Right cardiac atrium (tissue), 5 donors: ENCODE data around the gene SCYL1. TPM values are rescaled to one million over a fixed set of nuclear protein-coding genes. Genes with fewer than 3 reads are reported as not detected.

Experiments used
- ATAC-seq, 2 donors: fragments of 200-7000 bp; cut with Tn5 transposase; one replicate each; pipeline versions ENCODE4 v1.8.0 to v1.9.1; 2020; ENCODE audit warnings: moderate library complexity in 2 of 2, mild to moderate bottlenecking in 1 of 2
- DNase-seq, 3 donors: peaks; one replicate each; pipeline ENCODE4 v3.0.0-alpha.2; 2020
- H3K27ac ChIP-seq: one replicate; pipeline ENCODE4 v1.5.1; 2013; ENCODE audit warnings: mild to moderate bottlenecking, low read length, control low read depth, moderate library complexity
- H3K27me3 ChIP-seq: one replicate; pipeline ENCODE4 v1.6.1; 2013; ENCODE audit not compliant: control insufficient read depth, insufficient read depth
- H3K4me1 ChIP-seq: one replicate; pipeline ENCODE4 v1.6.1; 2013; ENCODE audit warnings: low read length; ENCODE audit not compliant: control insufficient read depth, insufficient read depth
- H3K4me3 ChIP-seq: one replicate; pipeline ENCODE4 v1.5.1; 2013; ENCODE audit warnings: low read length, control low read depth
- H3K9me3 ChIP-seq: one replicate; pipeline ENCODE4 v1.6.1; 2013; ENCODE audit warnings: low read length; ENCODE audit not compliant: control insufficient read depth
- WGBS: extraction: QIAGEN DNeasy Blood & Tissue Kit; methylation state at CpG from one replicate; pipeline ENCODE4 v1.1.7; 2013; 5-methylcytosine and 5-hydroxymethylcytosine counted together
- intact Hi-C, 4 donors: fragments of 100-400 bp; cut with DNase I; formaldehyde crosslinking; loops; one replicate each; pipeline versions ENCODE4 v1.11.0 to v1.14.0; 2022 to 2023
- polyA plus RNA-seq: library from polyadenylated mRNA; stranded (reverse); fragments of 200-250 nt; gene quantifications from one replicate; pipeline ENCODE4 v1.2.3, GENCODE V29; 2013
- total RNA-seq, 4 donors: library from RNA; stranded (reverse); fragmentation: NEBNext Ultra II Directional; extraction: Animal tissue kit (Norgen Biotek cat#: 25700); gene quantifications; one replicate each; pipeline ENCODE4 v1.2.1, GENCODE V29; 2021
- donor health status: healthy with polysubstance abuse.
- donor health status: DM: no; HTN: yes; CAD: no.
- donor health status: DM: no; HTN: no; CAD: no.
- donor health status: DM: no; HTN: yes; CAD: no; lungs with severe emphysema.
- donor health status: DM: yes; HTN: yes; CAD: no.

SCYL1 gene
- total and polyA plus RNA-seq, 5 donors, result 56.6 to 65.2 (median 61.9) TPM

DNA sequence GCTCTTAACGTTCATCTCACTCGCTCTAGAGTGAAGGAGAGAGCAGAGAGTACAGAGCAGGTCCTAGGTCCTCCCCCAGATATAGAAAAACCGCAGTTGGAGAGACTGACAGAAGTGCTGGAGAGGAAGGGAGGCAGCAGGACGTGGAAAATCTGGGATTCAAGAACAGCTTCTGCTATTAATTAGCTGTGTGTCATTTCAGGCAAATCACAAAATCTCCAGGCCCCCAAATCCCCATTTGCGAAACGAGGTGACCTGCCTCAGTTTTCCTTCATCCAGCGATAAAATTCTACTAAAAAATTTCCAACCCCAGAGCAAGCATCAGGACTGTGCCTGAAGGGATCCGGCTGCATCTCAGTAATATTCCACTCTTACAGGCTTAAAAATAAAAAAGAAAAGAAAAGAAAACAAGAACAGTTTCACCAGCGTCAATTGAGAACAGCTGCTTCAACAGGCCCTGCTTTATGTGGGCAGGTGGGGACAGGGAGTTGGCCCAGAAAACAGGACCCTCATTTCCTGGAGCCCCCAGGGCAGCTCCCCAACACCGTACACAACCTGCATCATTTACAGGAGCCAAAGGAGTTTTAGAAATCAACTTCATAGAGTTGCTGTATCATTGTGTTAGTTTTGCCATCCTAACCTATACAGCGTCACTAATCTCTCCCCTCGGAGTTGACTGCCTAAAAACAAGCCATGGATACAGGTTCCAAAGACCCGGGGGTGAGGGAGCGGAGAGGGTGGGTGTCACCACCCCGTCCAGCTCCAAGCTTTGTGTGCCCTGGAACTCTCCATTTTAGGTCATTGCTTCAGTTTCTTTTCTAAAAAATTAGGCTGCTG lies 28.4 kb upstream of the SCYL1 start:
- DNase-seq, result peak in 2 of 3 donors; percentile 17 to 55

DNA sequence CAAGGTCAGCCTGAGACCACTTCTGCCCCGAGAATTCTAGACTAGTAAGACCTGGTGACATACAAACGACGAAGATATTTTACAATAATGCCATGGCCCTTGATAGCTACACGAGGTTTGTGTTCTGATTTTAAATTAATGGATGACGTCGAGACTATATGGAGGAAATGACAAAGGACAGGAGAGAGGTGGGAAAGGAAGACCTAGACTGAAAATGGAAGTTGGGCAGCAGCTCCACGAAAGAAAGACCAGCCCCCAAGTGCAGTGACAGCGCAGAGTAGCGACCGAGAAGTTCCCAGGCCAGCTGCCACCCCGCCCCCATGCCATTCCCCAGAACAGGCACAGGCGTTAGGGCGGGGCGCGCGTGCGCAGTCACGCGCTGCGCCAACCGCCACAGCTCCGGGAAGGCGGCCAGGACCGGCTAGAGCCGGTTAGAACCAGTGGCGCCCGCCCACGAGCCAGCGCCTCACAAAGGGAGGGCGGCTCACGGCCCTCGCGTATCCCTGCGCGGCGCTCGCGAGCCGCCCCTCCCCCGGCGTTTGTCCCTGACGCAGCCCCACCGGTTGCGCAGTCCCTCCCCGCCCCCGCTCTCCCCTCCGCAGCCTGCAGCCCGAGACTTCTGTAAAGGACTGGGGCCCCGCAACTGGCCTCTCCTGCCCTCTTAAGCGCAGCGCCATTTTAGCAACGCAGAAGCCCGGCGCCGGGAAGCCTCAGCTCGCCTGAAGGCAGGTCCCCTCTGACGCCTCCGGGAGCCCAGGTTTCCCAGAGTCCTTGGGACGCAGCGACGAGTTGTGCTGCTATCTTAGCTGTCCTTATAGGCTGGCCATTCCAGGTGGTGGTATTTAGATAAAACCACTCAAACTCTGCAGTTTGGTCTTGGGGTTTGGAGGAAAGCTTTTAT lies 27.5 kb upstream of the SCYL1 start:
- DNase-seq, result peak; percentile 99 to 100 (median 100)
- ATAC-seq, result peak; percentile 91 to 94
- peaks cover 10% of the 10 kb centered on the region for H3K4me1 ChIP-seq
- intact Hi-C loops, result loop anchor here in 3 of 4 donors (2.0 to 5.0 kb wide), 3 partner anchors 75 to 79 kb away; partner anchors contain the start of gene NEAT1 (in 2 of the 3)
- H3K4me3 ChIP-seq, result peak overlapping the region; percentile 95
- H3K9me3 ChIP-seq, result no peaks in the 10 kb centered on the region
- H3K27ac ChIP-seq, result peak overlapping the region; percentile 100
- WGBS, result under 1% methylated on average over 61 of the region's 61 CpGs
- H3K27me3 ChIP-seq, result no peaks in the 10 kb centered on the region

More for the DNA sequence above, 28.4 kb upstream of the SCYL1 start:
- H3K4me3 ChIP-seq, result peak overlapping the region; percentile 50
- H3K27ac ChIP-seq, result peak overlapping the region; percentile 100
- ATAC-seq, result no peak
- WGBS, result 19% methylated on average over 15 of the region's 15 CpGs
- H3K4me1 ChIP-seq, result peaks cover 18% of the 10 kb centered on the region
- H3K27me3 ChIP-seq, result no peaks in the 10 kb centered on the region
- intact Hi-C loops, result loop anchor here in 1 of 4 donors (5.0 kb wide), 1 partner anchor 74 kb away; the partner anchor contains the start of gene NEAT1
- H3K9me3 ChIP-seq, result no peaks in the 10 kb centered on the region

DNA sequence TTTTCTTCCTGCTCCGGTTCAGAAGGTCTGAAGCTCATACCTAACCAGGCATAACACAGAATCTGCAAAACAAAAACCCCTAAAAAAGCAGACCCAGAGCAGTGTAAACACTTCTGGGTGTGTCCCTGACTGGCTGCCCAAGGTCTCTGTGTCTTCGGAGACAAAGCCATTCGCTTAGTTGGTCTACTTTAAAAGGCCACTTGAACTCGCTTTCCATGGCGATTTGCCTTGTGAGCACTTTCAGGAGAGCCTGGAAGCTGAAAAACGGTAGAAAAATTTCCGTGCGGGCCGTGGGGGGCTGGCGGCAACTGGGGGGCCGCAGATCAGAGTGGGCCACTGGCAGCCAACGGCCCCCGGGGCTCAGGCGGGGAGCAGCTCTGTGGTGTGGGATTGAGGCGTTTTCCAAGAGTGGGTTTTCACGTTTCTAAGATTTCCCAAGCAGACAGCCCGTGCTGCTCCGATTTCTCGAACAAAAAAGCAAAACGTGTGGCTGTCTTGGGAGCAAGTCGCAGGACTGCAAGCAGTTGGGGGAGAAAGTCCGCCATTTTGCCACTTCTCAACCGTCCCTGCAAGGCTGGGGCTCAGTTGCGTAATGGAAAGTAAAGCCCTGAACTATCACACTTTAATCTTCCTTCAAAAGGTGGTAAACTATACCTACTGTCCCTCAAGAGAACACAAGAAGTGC lies 26.7 kb upstream of the SCYL1 start:
- peak; percentile 46 to 75 (median 75) for DNase-seq
- WGBS, result 2% methylated on average over 24 of the region's 24 CpGs
- H3K9me3 ChIP-seq, result no peaks in the 10 kb centered on the region
- H3K4me1 ChIP-seq, result peaks cover 8% of the 10 kb centered on the region
- peak in 1 of 2 donors; percentile 21 for ATAC-seq
- peak overlapping the region; percentile 100 for H3K27ac ChIP-seq
- intact Hi-C loops, result loop anchor here in 3 of 4 donors (2.0 to 5.0 kb wide), 3 partner anchors 75 to 79 kb away; partner anchors contain the start of gene NEAT1 (in 2 of the 3)
- no peaks in the 10 kb centered on the region for H3K27me3 ChIP-seq
- H3K4me3 ChIP-seq, result peak overlapping the region; percentile 95

DNA sequence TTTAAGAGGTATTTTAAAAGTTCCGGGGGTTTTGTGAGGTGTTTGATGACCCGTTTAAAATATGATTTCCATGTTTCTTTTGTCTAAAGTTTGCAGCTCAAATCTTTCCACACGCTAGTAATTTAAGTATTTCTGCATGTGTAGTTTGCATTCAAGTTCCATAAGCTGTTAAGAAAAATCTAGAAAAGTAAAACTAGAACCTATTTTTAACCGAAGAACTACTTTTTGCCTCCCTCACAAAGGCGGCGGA lies 26.2 kb upstream of the SCYL1 start:
- H3K27me3 ChIP-seq, result no peaks in the 10 kb centered on the region
- H3K4me1 ChIP-seq, result peaks cover 8% of the 10 kb centered on the region
- ATAC-seq, result no peak
- H3K9me3 ChIP-seq, result no peaks in the 10 kb centered on the region
- H3K27ac ChIP-seq, result peak overlapping the region; percentile 100
- WGBS, result under 1% methylated on average over 6 of the region's 6 CpGs
- intact Hi-C loops, result loop anchor here in 3 of 4 donors (2.0 to 5.0 kb wide), 3 partner anchors 76 to 80 kb away; partner anchors contain the start of gene NEAT1 (in 2 of the 3)
- no peak for DNase-seq
- H3K4me3 ChIP-seq, result peak overlapping the region; percentile 95

DNA sequence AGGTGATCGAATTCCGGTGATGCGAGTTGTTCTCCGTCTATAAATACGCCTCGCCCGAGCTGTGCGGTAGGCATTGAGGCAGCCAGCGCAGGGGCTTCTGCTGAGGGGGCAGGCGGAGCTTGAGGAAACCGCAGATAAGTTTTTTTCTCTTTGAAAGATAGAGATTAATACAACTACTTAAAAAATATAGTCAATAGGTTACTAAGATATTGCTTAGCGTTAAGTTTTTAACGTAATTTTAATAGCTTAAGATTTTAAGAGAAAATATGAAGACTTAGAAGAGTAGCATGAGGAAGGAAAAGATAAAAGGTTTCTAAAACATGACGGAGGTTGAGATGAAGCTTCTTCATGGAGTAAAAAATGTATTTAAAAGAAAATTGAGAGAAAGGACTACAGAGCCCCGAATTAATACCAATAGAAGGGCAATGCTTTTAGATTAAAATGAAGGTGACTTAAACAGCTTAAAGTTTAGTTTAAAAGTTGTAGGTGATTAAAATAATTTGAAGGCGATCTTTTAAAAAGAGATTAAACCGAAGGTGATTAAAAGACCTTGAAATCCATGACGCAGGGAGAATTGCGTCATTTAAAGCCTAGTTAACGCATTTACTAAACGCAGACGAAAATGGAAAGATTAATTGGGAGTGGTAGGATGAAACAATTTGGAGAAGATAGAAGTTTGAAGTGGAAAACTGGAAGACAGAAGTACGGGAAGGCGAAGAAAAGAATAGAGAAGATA lies 25.7 kb upstream of the SCYL1 start, which contains the start of gene MALAT1:
MALAT1 (plus strand) TSS at position 69 of the 736 bp plus-strand sequence.
- peak within 1 kb of the TSS; percentile 100 for H3K27ac ChIP-seq
- H3K4me1 ChIP-seq, result peaks cover 4% of the 10 kb centered on the region
- no peaks in the 10 kb centered on the region for H3K9me3 ChIP-seq
- DNase-seq (peak; percentile 90 to 96 (median 96)), ATAC-seq (peak; percentile 25 to 30)
- no peaks in the 10 kb centered on the region for H3K27me3 ChIP-seq
- intact Hi-C loops, result loop anchor here in 3 of 4 donors (2.0 to 5.0 kb wide), 3 partner anchors 76 to 80 kb away; partner anchors contain the start of gene NEAT1 (in 2 of the 3)
- peak within 1 kb of the TSS; percentile 95 for H3K4me3 ChIP-seq
- under 1% methylated on average over 24 of the region's 24 CpGs for WGBS

DNA sequence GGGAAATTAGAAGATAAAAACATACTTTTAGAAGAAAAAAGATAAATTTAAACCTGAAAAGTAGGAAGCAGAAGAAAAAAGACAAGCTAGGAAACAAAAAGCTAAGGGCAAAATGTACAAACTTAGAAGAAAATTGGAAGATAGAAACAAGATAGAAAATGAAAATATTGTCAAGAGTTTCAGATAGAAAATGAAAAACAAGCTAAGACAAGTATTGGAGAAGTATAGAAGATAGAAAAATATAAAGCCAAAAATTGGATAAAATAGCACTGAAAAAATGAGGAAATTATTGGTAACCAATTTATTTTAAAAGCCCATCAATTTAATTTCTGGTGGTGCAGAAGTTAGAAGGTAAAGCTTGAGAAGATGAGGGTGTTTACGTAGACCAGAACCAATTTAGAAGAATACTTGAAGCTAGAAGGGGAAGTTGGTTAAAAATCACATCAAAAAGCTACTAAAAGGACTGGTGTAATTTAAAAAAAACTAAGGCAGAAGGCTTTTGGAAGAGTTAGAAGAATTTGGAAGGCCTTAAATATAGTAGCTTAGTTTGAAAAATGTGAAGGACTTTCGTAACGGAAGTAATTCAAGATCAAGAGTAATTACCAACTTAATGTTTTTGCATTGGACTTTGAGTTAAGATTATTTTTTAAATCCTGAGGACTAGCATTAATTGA lies 25.0 kb upstream of the SCYL1 start:
- no peaks in the 10 kb centered on the region for H3K27me3 ChIP-seq
- 0% methylated on average over 3 of the region's 3 CpGs for WGBS
- no peak for DNase-seq
- ATAC-seq, result no peak
- peak overlapping the region; percentile 95 for H3K4me3 ChIP-seq
- H3K27ac ChIP-seq, result peak overlapping the region; percentile 100
- peaks cover 4% of the 10 kb centered on the region for H3K4me1 ChIP-seq
- no peaks in the 10 kb centered on the region for H3K9me3 ChIP-seq
- intact Hi-C loops, result loop anchor here (2.0 to 5.0 kb wide), 4 partner anchors 73 to 81 kb away; partner anchors contain the start of gene NEAT1 (in 2 of the 4)

DNA sequence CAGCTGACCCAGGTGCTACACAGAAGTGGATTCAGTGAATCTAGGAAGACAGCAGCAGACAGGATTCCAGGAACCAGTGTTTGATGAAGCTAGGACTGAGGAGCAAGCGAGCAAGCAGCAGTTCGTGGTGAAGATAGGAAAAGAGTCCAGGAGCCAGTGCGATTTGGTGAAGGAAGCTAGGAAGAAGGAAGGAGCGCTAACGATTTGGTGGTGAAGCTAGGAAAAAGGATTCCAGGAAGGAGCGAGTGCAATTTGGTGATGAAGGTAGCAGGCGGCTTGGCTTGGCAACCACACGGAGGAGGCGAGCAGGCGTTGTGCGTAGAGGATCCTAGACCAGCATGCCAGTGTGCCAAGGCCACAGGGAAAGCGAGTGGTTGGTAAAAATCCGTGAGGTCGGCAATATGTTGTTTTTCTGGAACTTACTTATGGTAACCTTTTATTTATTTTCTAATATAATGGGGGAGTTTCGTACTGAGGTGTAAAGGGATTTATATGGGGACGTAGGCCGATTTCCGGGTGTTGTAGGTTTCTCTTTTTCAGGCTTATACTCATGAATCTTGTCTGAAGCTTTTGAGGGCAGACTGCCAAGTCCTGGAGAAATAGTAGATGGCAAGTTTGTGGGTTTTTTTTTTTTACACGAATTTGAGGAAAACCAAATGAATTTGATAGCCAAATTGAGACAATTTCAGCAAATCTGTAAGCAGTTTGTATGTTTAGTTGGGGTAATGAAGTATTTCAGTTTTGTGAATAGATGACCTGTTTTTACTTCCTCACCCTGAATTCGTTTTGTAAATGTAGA lies 24.3 kb upstream of the SCYL1 start:
- intact Hi-C loops, result loop anchor here in 1 of 4 donors (5.0 kb wide), 1 partner anchor 73 kb away; no protein-coding TSS in a partner anchor
- peak; percentile 46 to 71 (median 69) for DNase-seq
- WGBS, result under 1% methylated on average over 20 of the region's 20 CpGs
- Histone ChIP-seq H3K4me3 (peak overlapping the region; percentile 95), H3K27ac (peak overlapping the region; percentile 100), H3K4me1 (peaks cover 4% of the 10 kb centered on the region), H3K9me3 (no peaks in the 10 kb centered on the region), H3K27me3 (no peaks in the 10 kb centered on the region)
- ATAC-seq, result no peak

DNA sequence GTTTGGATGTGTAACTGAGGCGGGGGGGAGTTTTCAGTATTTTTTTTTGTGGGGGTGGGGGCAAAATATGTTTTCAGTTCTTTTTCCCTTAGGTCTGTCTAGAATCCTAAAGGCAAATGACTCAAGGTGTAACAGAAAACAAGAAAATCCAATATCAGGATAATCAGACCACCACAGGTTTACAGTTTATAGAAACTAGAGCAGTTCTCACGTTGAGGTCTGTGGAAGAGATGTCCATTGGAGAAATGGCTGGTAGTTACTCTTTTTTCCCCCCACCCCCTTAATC lies 23.8 kb upstream of the SCYL1 start:
- peak overlapping the region; percentile 95 for H3K4me3 ChIP-seq
- H3K4me1 ChIP-seq, result peaks cover 4% of the 10 kb centered on the region
- intact Hi-C loops, result loop anchor here in 1 of 4 donors (5.0 kb wide), 1 partner anchor 74 kb away; no protein-coding TSS in a partner anchor
- H3K27me3 ChIP-seq, result no peaks in the 10 kb centered on the region
- H3K27ac ChIP-seq, result peak overlapping the region; percentile 75
- no peaks in the 10 kb centered on the region for H3K9me3 ChIP-seq
- no peak for DNase-seq
- WGBS, result under 1% methylated on average over 2 of the region's 2 CpGs
- no peak for ATAC-seq
